ENCODE results near the gene LDB3.

LDB3 gene

DNA sequence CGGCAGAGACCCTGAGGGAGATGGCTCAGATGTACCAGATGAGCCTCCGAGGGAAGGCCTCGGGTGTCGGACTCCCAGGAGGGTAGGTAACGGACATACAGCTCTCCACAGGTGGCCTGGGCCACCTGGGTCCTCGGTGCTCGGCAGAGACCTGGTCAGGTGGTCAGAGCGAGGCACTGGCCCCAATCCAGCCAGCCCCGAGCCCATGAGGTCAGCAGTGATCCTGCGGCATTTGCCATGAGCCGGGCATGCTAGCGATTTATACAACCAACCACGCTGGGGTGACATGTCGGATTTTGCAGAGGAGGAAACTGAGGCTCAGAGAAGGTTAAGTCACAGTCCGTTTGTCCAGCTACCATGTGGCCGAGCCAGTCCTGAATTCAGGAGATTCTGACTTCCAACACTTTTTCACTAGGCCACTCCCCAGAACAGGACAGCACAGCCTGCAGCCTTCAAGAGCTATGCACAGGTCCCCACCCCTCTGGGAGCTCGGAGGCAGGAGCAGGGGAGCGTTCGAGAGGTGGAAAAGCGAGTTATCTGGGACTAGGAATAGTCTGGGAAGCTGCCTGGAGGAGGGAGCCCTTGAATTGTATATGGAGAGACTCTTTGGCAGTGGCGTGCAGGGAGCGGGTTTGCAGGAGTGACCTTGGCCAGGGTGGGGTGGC, 13.5 kb downstream of the LDB3 start:
- Histone ChIP-seq H3K79me2 (ENCODE audit: low read length) (no peaks in the 10 kb centered on the region), H3F3A (ENCODE audit: insufficient read depth, low read length) (no peaks in the 10 kb centered on the region), H3K9me3 (replicated peaks; ENCODE audit: insufficient read depth, low read length) (no peaks in the 10 kb centered on the region), H3K9ac (ENCODE audit: low read length) (no peak overlapping the region), H4K20me1 (ENCODE audit: insufficient read depth, low read length) (no peaks in the 10 kb centered on the region), H3K27ac (ENCODE audit: low read length) (no peak overlapping the region), H3K27me3 (replicated peaks; ENCODE audit: insufficient read depth, low read length) (peaks cover 31% of the 10 kb centered on the region), H3K9me2 (replicated peaks; ENCODE audit: insufficient read depth, low read length) (no peaks in the 10 kb centered on the region), H2AFZ (ENCODE audit: low read length) (no peak overlapping the region), H3K4me2 (ENCODE audit: low read depth, low read length) (no peak overlapping the region), H3K36me3 (replicated peaks; ENCODE audit: insufficient read depth, low read length) (no peaks in the 10 kb centered on the region), H3K4me1 (ENCODE audit: low read length) (no peaks in the 10 kb centered on the region), H3K4me3 (ENCODE audit: low read length) (no peak overlapping the region)
- DNase-seq: no peak
- TF ChIP-seq CTCF (IDR thresholded peaks at IDR 0.05; ENCODE audit: low read length) (no peak), EZH2 (optimal IDR thresholded peaks at IDR 0.05; ENCODE audit: low read depth, low read length) (no peak)

DNA sequence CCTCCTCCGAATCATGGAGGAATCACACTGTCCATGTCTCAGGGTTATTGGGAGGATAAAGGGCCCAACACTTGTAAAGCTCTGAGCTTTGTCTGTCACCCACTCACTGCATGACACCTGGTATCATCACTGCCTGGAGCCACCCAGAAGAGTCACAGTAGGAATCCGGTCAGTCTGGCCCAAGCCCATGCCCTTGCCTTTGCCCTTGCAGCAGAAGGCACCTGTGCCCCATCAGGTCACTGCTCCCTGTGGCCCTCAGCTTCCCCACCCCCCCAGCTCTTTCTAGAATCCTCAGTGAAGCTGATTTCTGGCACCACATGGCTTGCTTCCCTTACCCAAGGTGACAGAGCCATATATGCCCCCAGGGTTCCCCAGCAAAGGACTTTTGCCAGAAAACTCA, 14.4 kb downstream of the LDB3 start:
- H3K27me3 ChIP-seq (replicated peaks; ENCODE audit: insufficient read depth, low read length): peaks cover 31% of the 10 kb centered on the region
- no peak overlapping the region for H3K4me2 ChIP-seq (ENCODE audit: low read depth, low read length)
- H3K9me2 ChIP-seq (replicated peaks; ENCODE audit: insufficient read depth, low read length): no peaks in the 10 kb centered on the region
- H3K79me2 ChIP-seq (ENCODE audit: low read length): no peaks in the 10 kb centered on the region
- no peak overlapping the region for H3K4me3 ChIP-seq (ENCODE audit: low read length)
- H4K20me1 ChIP-seq (ENCODE audit: insufficient read depth, low read length): no peaks in the 10 kb centered on the region
- no peak overlapping the region for H3K27ac ChIP-seq (ENCODE audit: low read length)
- no peaks in the 10 kb centered on the region for H3F3A ChIP-seq (ENCODE audit: insufficient read depth, low read length)
- no peak for DNase-seq
- H3K36me3 ChIP-seq (replicated peaks; ENCODE audit: insufficient read depth, low read length): no peaks in the 10 kb centered on the region
- TF ChIP-seq CTCF (IDR thresholded peaks at IDR 0.05; ENCODE audit: low read length) (no peak), EZH2phosphoT487 (IDR thresholded peaks at IDR 0.05; ENCODE audit: low read length) (no peak), EZH2 (optimal IDR thresholded peaks at IDR 0.05; ENCODE audit: low read depth, low read length) (no peak)
- H3K9ac ChIP-seq (ENCODE audit: low read length): no peak overlapping the region
- H3K4me1 ChIP-seq (ENCODE audit: low read length): no peaks in the 10 kb centered on the region
- no peak overlapping the region for H2AFZ ChIP-seq (ENCODE audit: low read length)
- H3K9me3 ChIP-seq (replicated peaks; ENCODE audit: insufficient read depth, low read length): no peaks in the 10 kb centered on the region

DNA sequence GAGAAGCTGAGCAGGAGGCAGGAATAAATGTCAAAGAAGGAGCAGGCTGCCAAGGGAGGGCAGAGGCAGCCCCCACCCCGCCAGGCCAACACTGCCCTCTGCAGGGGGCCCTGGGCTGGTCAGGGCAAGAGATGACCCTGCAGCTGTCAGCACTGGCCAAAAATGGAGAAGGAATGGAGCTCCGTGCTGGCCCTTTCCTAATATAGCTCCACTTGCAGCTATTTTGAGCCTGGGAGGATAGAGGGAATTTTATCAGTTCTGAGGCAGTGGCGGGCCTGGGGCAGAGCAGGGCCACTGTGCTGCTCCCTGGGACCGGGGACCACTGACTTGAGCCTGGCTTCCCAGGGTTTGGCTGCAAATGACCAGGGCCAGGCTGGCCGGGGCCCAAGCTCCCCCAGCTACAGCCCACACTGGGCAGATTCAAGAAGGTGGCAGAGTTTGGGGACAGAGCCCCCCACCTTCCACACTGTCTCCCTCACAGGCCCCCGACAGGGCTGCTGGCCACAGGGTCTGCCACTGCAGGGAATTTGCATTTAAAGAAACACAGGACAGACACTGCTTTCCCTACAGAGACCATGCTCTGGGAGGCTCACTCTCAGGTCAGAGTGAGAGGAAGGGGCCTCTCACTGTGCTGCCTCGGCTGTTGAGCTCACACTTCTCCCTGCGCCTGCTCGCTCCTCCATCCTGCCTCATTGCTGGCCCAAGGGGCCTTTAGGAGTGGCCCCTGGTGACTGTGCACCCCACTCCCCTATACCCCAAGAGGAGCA, 16.2 kb downstream of the LDB3 start:
- H3K36me3 ChIP-seq (replicated peaks; ENCODE audit: insufficient read depth, low read length): no peaks in the 10 kb centered on the region
- no peak overlapping the region for H3K9ac ChIP-seq (ENCODE audit: low read length)
- no peak overlapping the region for H2AFZ ChIP-seq (ENCODE audit: low read length)
- no peaks in the 10 kb centered on the region for H4K20me1 ChIP-seq (ENCODE audit: insufficient read depth, low read length)
- no peaks in the 10 kb centered on the region for H3K79me2 ChIP-seq (ENCODE audit: low read length)
- no peaks in the 10 kb centered on the region for H3K9me2 ChIP-seq (replicated peaks; ENCODE audit: insufficient read depth, low read length)
- no peak overlapping the region for H3K4me3 ChIP-seq (ENCODE audit: low read length)
- peaks cover 31% of the 10 kb centered on the region for H3K27me3 ChIP-seq (replicated peaks; ENCODE audit: insufficient read depth, low read length)
- TF ChIP-seq CTCF (IDR thresholded peaks at IDR 0.05; ENCODE audit: low read length): peak; percentile 29
- TF ChIP-seq EZH2phosphoT487 (IDR thresholded peaks at IDR 0.05; ENCODE audit: low read length): no peak
- no peak for TF ChIP-seq EZH2 (optimal IDR thresholded peaks at IDR 0.05; ENCODE audit: low read depth, low read length)
- no peaks in the 10 kb centered on the region for H3K9me3 ChIP-seq (replicated peaks; ENCODE audit: insufficient read depth, low read length)
- H3K4me1 ChIP-seq (ENCODE audit: low read length): no peaks in the 10 kb centered on the region
- H3K4me2 ChIP-seq (ENCODE audit: low read depth, low read length): no peak overlapping the region
- no peak for DNase-seq
- H3F3A ChIP-seq (ENCODE audit: insufficient read depth, low read length): no peaks in the 10 kb centered on the region
- H3K27ac ChIP-seq (ENCODE audit: low read length): no peak overlapping the region
